Keratinocyte (primary cell): ENCODE measurements around the gene CORO2A.

ENCODE experiments used
- EZH2 ChIP-seq: IDR thresholded peaks from one replicate; pipeline ENCODE4 v1.6.1; 2012; ENCODE audit warnings: inconsistent platforms, mild to moderate bottlenecking, low read length, moderate library complexity
- TF ChIP-seq, protein P1 (sequence below), 3 experiments: IDR thresholded peaks in 1 of 3; conservative IDR thresholded peaks in 1 of 3; optimal IDR thresholded peaks in 1 of 3; 2 replicates in 2 of 3; 3 replicates in 1 of 3; pipeline versions ENCODE3 to v1.5.1; 2011; ENCODE audit warnings: low read length in 3 of 3, mild to moderate bottlenecking in 3 of 3, moderate library complexity in 2 of 3, control low read depth in 1 of 3, inconsistent platforms in 1 of 3; ENCODE audit not compliant: insufficient read depth in 2 of 3; ENCODE audit errors: extremely low read depth in 1 of 3

DNA sequence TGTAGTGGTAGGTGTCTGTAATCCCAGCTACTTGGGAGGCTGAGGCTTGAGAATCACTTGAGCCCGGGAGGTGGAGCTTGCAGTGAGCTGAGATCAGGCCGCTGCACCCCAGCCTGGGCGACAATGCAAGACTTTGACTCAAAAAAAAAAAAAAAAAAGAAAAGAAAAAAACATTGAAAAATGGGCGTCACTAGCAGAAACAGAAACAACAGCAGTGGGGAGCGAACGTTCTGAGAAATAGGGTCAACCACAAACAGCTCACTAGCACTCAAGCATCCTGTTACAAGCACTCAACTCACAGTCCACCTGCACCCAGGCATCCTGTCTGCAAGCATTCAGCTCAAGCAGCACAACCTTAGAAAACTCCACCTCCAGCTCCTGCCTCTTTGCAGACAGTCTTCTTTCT is 90.6 kb downstream of the CORO2A start:
- TF ChIP-seq, protein P1, sequence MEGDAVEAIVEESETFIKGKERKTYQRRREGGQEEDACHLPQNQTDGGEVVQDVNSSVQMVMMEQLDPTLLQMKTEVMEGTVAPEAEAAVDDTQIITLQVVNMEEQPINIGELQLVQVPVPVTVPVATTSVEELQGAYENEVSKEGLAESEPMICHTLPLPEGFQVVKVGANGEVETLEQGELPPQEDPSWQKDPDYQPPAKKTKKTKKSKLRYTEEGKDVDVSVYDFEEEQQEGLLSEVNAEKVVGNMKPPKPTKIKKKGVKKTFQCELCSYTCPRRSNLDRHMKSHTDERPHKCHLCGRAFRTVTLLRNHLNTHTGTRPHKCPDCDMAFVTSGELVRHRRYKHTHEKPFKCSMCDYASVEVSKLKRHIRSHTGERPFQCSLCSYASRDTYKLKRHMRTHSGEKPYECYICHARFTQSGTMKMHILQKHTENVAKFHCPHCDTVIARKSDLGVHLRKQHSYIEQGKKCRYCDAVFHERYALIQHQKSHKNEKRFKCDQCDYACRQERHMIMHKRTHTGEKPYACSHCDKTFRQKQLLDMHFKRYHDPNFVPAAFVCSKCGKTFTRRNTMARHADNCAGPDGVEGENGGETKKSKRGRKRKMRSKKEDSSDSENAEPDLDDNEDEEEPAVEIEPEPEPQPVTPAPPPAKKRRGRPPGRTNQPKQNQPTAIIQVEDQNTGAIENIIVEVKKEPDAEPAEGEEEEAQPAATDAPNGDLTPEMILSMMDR (optimal IDR thresholded peaks at IDR 0.05 in 1 of 3, IDR thresholded peaks at IDR 0.05 in 1 of 3, conservative IDR thresholded peaks at IDR 0.05 in 1 of 3; ENCODE audit: extremely low read depth in 1 of 3, insufficient read depth in 2 of 3, low read length in 3 of 3): no peak
- no peak for TF ChIP-seq EZH2
